Neuronal stem cell (in vitro differentiated cells): ENCODE results near the gene PRR23E.
A peak's percentile ranks its signal among the peaks of the same experiment; 100 is the strongest.

Experiments used
- DNase-seq: peaks from one replicate; pipeline ENCODE4 v3.0.0-alpha.2; 2013; ENCODE audit warnings: low spot score
- H2AFZ ChIP-seq: one replicate; pipeline ENCODE4 v1.6.1; 2013; ENCODE audit warnings: mild to moderate bottlenecking, low read length, inconsistent platforms
- H2AK5ac ChIP-seq: 2 replicates; pipeline ENCODE4 v1.6.1; 2013; ENCODE audit warnings: low read depth, mild to moderate bottlenecking, inconsistent platforms, low read length, moderate library complexity, mixed read lengths
- H2BK120ac ChIP-seq: 2 replicates; pipeline ENCODE4 v1.6.1; 2013; ENCODE audit warnings: low read depth, mild to moderate bottlenecking, inconsistent platforms, low read length, moderate library complexity, mixed read lengths
- H2BK12ac ChIP-seq: one replicate; pipeline ENCODE4 v1.6.1; 2013; ENCODE audit warnings: low read length, inconsistent platforms
- H2BK15ac ChIP-seq: 2 replicates; pipeline ENCODE4 v1.6.1; 2013; ENCODE audit warnings: mild to moderate bottlenecking, low read length, inconsistent platforms, mixed read lengths
- H2BK5ac ChIP-seq: one replicate; pipeline ENCODE4 v1.6.1; 2013; ENCODE audit warnings: inconsistent platforms, mild to moderate bottlenecking, low read length, moderate library complexity
- H3K14ac ChIP-seq: one replicate; pipeline ENCODE4 v1.6.1; 2013; ENCODE audit warnings: low read length, inconsistent platforms
- H3K18ac ChIP-seq: 2 replicates; pipeline ENCODE4 v1.6.1; 2013; ENCODE audit warnings: low read length, inconsistent platforms
- H3K23ac ChIP-seq: 2 replicates; pipeline ENCODE4 v1.6.1; 2013; ENCODE audit warnings: low read depth, mild to moderate bottlenecking, mixed read lengths, low read length, inconsistent platforms; ENCODE audit not compliant: poor library complexity
- H3K27ac ChIP-seq: replicated peaks from 3 replicates; pipeline ENCODE4 v1.5.1; 2013; ENCODE audit warnings: low read length, inconsistent platforms
- H3K27me3 ChIP-seq, 3 experiments: 2 replicates each; pipeline ENCODE4 v1.6.1; 2013; ENCODE audit warnings: low read length in 3 of 3, mild to moderate bottlenecking in 2 of 3, inconsistent platforms in 1 of 3, low read depth in 1 of 3, mixed read lengths in 1 of 3, moderate library complexity in 1 of 3; ENCODE audit not compliant: control insufficient read depth in 3 of 3, insufficient read depth in 3 of 3
- H3K36me3 ChIP-seq, 2 donors: replicated peaks in 1 of 2; 2 replicates each; pipeline ENCODE4 v1.6.1; 2013; ENCODE audit warnings: low read length in 2 of 2; ENCODE audit not compliant: control insufficient read depth in 2 of 2, insufficient read depth in 2 of 2
- H3K4ac ChIP-seq: 2 replicates; pipeline ENCODE4 v1.6.1; 2013; ENCODE audit warnings: inconsistent platforms, mild to moderate bottlenecking, low read length, moderate library complexity
- H3K4me1 ChIP-seq, 2 donors: 1 replicate in 1 of 2; 2 replicates in 1 of 2; pipeline ENCODE4 v1.6.1; 2013; ENCODE audit warnings: low read length in 2 of 2, low read depth in 1 of 2; ENCODE audit not compliant: control insufficient read depth in 2 of 2, insufficient read depth in 1 of 2
- H3K4me2 ChIP-seq: one replicate; pipeline ENCODE4 v1.6.1; 2013; ENCODE audit warnings: mild to moderate bottlenecking, low read length, inconsistent platforms; ENCODE audit not compliant: insufficient read depth, poor library complexity, severe bottlenecking
- H3K4me3 ChIP-seq, 2 donors: 2 replicates each; pipeline ENCODE4 v1.5.1; 2013; ENCODE audit warnings: low read length in 2 of 2, mild to moderate bottlenecking in 2 of 2, inconsistent platforms in 1 of 2, moderate library complexity in 1 of 2
- H3K79me1 ChIP-seq: one replicate; pipeline ENCODE4 v1.6.1; 2013; ENCODE audit warnings: low read depth, mild to moderate bottlenecking, inconsistent platforms, low read length, moderate library complexity
- H3K9ac ChIP-seq: one replicate; pipeline ENCODE4 v1.6.1; 2013; ENCODE audit warnings: mild to moderate bottlenecking, low read depth, low read length, inconsistent platforms; ENCODE audit not compliant: poor library complexity
- H3K9me3 ChIP-seq, 2 donors: replicated peaks in 1 of 2; 2 replicates each; pipeline versions ENCODE3 to v1.6.1; 2013; ENCODE audit warnings: low read length in 2 of 2, mild to moderate bottlenecking in 2 of 2, inconsistent platforms in 1 of 2, low read depth in 1 of 2, mixed read lengths in 1 of 2, moderate library complexity in 1 of 2; ENCODE audit not compliant: control insufficient read depth in 2 of 2, insufficient read depth in 1 of 2
- H4K8ac ChIP-seq: one replicate; pipeline ENCODE4 v1.6.1; 2013; ENCODE audit warnings: low read depth, mild to moderate bottlenecking, inconsistent platforms, low read length, moderate library complexity
- H4K91ac ChIP-seq: one replicate; pipeline ENCODE4 v1.6.1; 2013; ENCODE audit warnings: low read length, low read depth, mild to moderate bottlenecking, inconsistent platforms; ENCODE audit not compliant: poor library complexity
- WGBS, 2 donors: extraction: QIAGEN DNeasy Blood & Tissue Kit; methylation state at CpG; one replicate each; pipeline ENCODE4 v1.1.7; 2013; ENCODE audit warnings: missing lambda C conversion rate in 2 of 2, mixed read lengths in 1 of 2; ENCODE audit not compliant: insufficient read length in 2 of 2, insufficient replicate concordance in 1 of 2; ENCODE audit errors: extremely low coverage in 2 of 2; 5-methylcytosine and 5-hydroxymethylcytosine counted together

PRR23E gene

DNA sequence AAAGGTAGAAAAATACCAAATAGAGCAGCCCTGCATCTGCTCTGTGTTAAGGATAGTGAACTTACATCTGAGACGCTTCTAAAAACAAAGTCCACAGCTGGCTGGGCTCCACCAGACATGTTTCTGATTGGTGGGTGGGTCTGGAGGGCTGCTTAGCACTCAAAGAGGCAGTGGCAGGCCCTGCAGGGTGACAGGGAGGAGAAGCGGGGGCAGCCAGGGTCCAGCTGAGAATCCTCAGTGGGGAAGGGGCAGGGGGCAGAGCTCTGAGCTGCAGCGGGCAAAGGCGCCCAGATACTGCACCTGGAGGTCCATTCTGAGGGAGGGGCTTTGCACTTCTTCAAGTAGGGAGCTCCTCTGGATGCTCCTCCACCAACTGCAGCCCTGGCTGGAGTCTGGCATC, 28.1 kb downstream of the PRR23E start:
- no CpG with 5 or more reads among the region's 4 CpGs for WGBS, 2 donors
- Histone ChIP-seq H4K91ac (no peak overlapping the region), H3K18ac (no peak overlapping the region), H3K36me3 (no peaks in the 10 kb centered on the region), H3K27me3 (no peaks in the 10 kb centered on the region), H2BK120ac (no peak overlapping the region), H3K4me3 (no peak overlapping the region), H3K4me2 (no peak overlapping the region), H4K8ac (no peak overlapping the region), H2BK5ac (no peak overlapping the region), H3K4me1 (peaks cover 0 to 15% of the 10 kb centered on the region in 2 donors), H3K27ac (no peak overlapping the region), H3K9me3 (peaks cover 0 to 4% of the 10 kb centered on the region in 2 donors), H2BK15ac (no peak overlapping the region), H3K9ac (no peak overlapping the region), H2AFZ (no peak overlapping the region), H2BK12ac (no peak overlapping the region), H2AK5ac (no peak overlapping the region), H3K79me1 (no peaks in the 10 kb centered on the region), H3K23ac (no peak overlapping the region), H3K14ac (peak overlapping the region; percentile 41), H3K4ac (no peak overlapping the region)
- DNase-seq = no peak

DNA sequence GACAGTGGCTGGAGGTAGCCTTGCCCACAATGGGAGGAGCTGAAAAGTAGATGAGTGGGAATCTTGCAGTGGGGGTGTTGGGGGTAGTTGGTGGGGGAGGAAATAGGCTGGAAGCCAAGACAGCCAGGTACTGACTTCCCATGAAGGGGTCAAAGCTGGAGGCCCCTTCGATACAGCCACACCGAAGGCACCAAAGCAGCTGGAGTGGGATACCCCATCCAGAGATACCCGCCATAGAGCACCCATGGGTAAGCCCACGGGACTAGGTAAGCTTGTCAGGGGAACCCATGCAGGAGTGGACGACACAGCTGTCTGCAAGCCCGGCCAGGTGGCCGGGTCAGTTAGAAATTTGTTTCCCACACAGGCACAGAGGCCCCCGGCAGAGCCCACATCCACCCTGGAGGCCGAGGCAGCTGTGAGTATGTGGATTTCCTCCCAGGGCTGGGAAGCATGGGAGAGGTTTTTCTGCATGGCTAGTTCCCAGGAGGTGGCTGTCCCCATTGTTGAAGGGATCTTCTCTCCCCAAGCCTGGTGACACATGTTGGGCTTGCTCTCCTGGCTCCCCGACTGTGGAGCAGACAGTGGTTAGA, 28.6 kb downstream of the PRR23E start:
- Histone ChIP-seq H3K79me1 (no peaks in the 10 kb centered on the region), H2AFZ (no peak overlapping the region), H3K4ac (no peak overlapping the region), H3K9me3 (peaks cover 0 to 4% of the 10 kb centered on the region in 2 donors), H4K8ac (no peak overlapping the region), H2BK15ac (no peak overlapping the region), H3K14ac (peak overlapping the region; percentile 50), H2BK5ac (no peak overlapping the region), H3K4me1 (peaks cover 0 to 15% of the 10 kb centered on the region in 2 donors), H4K91ac (no peak overlapping the region), H2AK5ac (no peak overlapping the region), H3K27ac (no peak overlapping the region), H3K4me2 (no peak overlapping the region), H2BK12ac (no peak overlapping the region), H3K36me3 (no peaks in the 10 kb centered on the region), H3K4me3 (no peak overlapping the region), H2BK120ac (no peak overlapping the region), H3K23ac (no peak overlapping the region), H3K27me3 (no peaks in the 10 kb centered on the region), H3K9ac (no peak overlapping the region), H3K18ac (no peak overlapping the region)
- no CpG with 5 or more reads among the region's 10 CpGs for WGBS, 2 donors
- DNase-seq = no peak

DNA sequence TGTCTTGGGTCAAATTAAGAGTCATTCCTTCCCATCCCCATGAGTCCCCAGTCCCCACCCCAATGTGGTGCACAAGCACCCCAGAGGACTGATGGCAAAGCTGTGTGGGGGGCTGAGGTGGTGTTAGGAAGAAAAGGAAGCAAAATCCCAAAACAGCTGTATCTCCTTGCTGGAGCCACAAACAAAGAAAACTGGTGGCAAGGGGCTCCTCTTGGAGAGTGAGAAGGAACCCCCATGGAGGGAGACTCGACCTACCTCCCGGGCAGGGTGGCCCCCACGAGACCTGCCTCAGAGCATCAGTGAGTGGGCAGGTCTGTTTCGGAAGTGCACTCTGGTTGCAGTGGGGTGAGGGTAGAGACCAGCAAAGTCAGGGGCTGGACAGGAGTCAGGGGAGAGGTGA, 29.2 kb downstream of the PRR23E start:
- WGBS, 2 donors = no CpG with 5 or more reads among the region's 4 CpGs
- no peak overlapping the region for H4K91ac ChIP-seq
- H4K8ac ChIP-seq = no peak overlapping the region
- no peak overlapping the region for H2AFZ ChIP-seq
- peak overlapping the region; percentile 54 for H2BK15ac ChIP-seq
- no peak overlapping the region for H2BK12ac ChIP-seq
- no peak overlapping the region for H2AK5ac ChIP-seq
- H3K27me3 ChIP-seq = no peaks in the 10 kb centered on the region
- H3K14ac ChIP-seq = no peak overlapping the region
- no peak overlapping the region for H3K9ac ChIP-seq
- peaks cover 0 to 15% of the 10 kb centered on the region in 2 donors for H3K4me1 ChIP-seq
- peaks cover 0 to 4% of the 10 kb centered on the region in 2 donors for H3K9me3 ChIP-seq
- H2BK5ac ChIP-seq = no peak overlapping the region
- no peaks in the 10 kb centered on the region for H3K79me1 ChIP-seq
- H3K4me2 ChIP-seq = no peak overlapping the region
- DNase-seq = no peak
- no peak overlapping the region for H3K18ac ChIP-seq
- H3K27ac ChIP-seq = no peak overlapping the region
- H3K36me3 ChIP-seq = no peaks in the 10 kb centered on the region
- no peak overlapping the region for H2BK120ac ChIP-seq
- H3K4me3 ChIP-seq = no peak overlapping the region
- H3K4ac ChIP-seq = no peak overlapping the region
- H3K23ac ChIP-seq = no peak overlapping the region

DNA sequence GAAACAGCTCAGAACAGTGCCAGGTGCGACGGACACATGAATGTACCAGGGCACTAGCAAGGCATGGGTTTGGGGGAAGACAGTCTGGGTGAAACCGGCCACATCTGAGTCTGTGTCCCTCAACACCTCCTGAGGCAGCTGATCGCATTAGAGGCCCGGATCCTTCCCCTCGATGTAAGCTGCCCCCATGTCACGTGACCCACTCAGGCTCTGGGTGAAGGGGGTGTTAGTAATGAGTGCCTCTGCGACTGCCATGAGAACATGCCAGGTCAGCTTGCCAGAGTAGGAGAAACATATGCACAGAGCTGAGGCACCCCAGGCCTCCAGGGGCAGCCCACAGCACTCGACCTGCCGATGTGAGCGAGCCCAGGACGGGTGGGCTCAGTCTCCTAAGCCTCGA, 29.7 kb downstream of the PRR23E start:
- no peak overlapping the region for H2AFZ ChIP-seq
- peaks cover 0 to 19% of the 10 kb centered on the region in 2 donors for H3K4me1 ChIP-seq
- H2BK12ac ChIP-seq = no peak overlapping the region
- H3K36me3 ChIP-seq = no peaks in the 10 kb centered on the region
- H3K23ac ChIP-seq = no peak overlapping the region
- no peak overlapping the region for H3K4ac ChIP-seq
- peak overlapping the region; percentile 54 for H2BK15ac ChIP-seq
- no peak overlapping the region for H3K9ac ChIP-seq
- no peak overlapping the region for H3K14ac ChIP-seq
- H2AK5ac ChIP-seq = no peak overlapping the region
- no peaks in the 10 kb centered on the region for H3K79me1 ChIP-seq
- DNase-seq = no peak
- peak overlapping the region; percentile 56 for H3K18ac ChIP-seq
- H3K9me3 ChIP-seq = peaks cover 0 to 4% of the 10 kb centered on the region in 2 donors
- no peak overlapping the region for H3K4me3 ChIP-seq
- no peaks in the 10 kb centered on the region for H3K27me3 ChIP-seq
- no peak overlapping the region for H2BK5ac ChIP-seq
- H3K4me2 ChIP-seq = no peak overlapping the region
- H4K8ac ChIP-seq = no peak overlapping the region
- H3K27ac ChIP-seq = no peak overlapping the region
- WGBS, 2 donors = no CpG with 5 or more reads among the region's 13 CpGs
- H2BK120ac ChIP-seq = no peak overlapping the region
- H4K91ac ChIP-seq = no peak overlapping the region
